Peyer's patch (tissue), 4 donors: ENCODE data around the gene COL8A1. TPM values are rescaled to one million over a fixed set of nuclear protein-coding genes. Genes with fewer than 3 reads are reported as not detected.

ENCODE experiments used
- DNase-seq, 3 donors: peaks; one replicate each; pipeline ENCODE4 v3.0.0-alpha.2; 2017 to 2019
- H3K27ac ChIP-seq, 4 donors: fragments of 200-600 bp; sonication (generic); one replicate each; pipeline ENCODE4 v1.5.1; 2016 to 2019
- H3K27me3 ChIP-seq, 2 donors: fragments of 200-600 bp; sonication (generic); one replicate each; pipeline ENCODE4 v1.5.1; 2019
- H3K36me3 ChIP-seq, 3 donors: fragments of 200-600 bp; sonication (generic); one replicate each; pipeline ENCODE4 v1.5.1; 2016 to 2019
- H3K4me1 ChIP-seq, 4 donors: fragments of 200-600 bp; sonication (generic); one replicate each; pipeline ENCODE4 v1.5.1; 2016 to 2019
- H3K4me3 ChIP-seq, 4 donors: fragments of 200-600 bp; sonication (generic); 1 replicate in 3 of 4; 2 replicates in 1 of 4; pipeline ENCODE4 v1.5.1; 2016 to 2019; ENCODE audit warnings: mild to moderate bottlenecking in 1 of 4
- H3K9me3 ChIP-seq, 4 donors: fragments of 200-600 bp; sonication (generic); one replicate each; pipeline ENCODE4 v1.5.1; 2016 to 2019; ENCODE audit warnings: mild to moderate bottlenecking in 1 of 4
- CTCF ChIP-seq, 6 experiments: fragments of 450-650 bp in 4 of 6; fragments of 200-600 bp in 2 of 6; sonication (generic) in 1 of 6; IDR thresholded peaks; one replicate each; pipeline ENCODE4 v1.5.1; 2017 to 2019; ENCODE audit warnings: antibody characterized with exemption in 6 of 6, mild to moderate bottlenecking in 3 of 6, moderate library complexity in 1 of 6
- POLR2A ChIP-seq, 2 donors: fragments of 450-650 bp; IDR thresholded peaks; one replicate each; pipeline ENCODE4 v1.5.1; 2017; ENCODE audit warnings: antibody characterized with exemption in 2 of 2, mild to moderate bottlenecking in 2 of 2, moderate library complexity in 2 of 2
- total RNA-seq, 4 donors: library from RNA; depleted of rRNA; stranded (reverse); fragments of >200 nt; gene quantifications; one replicate each; pipeline ENCODE4 v1.1.0, GENCODE V29; 2016

The COL8A1 gene
- total RNA-seq, 4 donors from 2014 or later, result 2.3 to 5.3 (median 3.3) TPM; not detected in 1

DNA sequence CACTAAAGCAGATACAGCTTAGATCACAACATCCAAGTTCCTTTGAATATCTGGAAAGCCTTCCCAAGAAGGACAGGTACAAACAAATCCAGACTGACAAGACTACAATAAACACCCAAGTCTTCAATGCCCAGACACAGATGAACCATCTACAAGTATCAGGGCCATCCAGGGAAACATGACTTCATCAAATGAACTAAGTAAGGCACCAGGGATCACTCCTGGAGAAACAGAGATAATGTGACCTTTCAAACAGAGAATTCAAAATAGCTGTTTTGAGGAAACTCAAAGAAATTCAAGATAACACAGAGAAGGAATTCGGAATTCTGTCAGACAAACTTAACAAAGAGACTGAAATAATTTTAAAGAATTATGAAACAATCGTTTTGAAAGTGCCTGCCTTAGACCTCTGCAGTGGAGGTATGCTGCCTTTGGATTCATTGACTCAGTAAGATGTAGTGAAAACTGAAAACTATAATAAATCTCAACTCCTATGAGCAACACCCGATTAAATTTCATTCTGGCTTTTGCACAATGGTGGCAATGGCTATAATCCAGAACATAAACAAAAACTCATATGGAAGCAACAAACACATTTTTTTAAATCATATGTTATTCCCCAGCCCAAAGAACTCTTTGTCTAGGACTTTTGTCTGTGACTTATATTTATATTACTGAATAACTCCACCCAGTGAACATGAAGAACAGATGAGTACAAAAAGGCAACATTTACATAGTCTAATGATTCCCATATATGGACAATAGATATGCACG is 12.6 kb upstream of the COL8A1 start:
- Histone ChIP-seq H3K27me3 (no peaks in the 10 kb centered on the region), H3K9me3 (no peaks in the 10 kb centered on the region), H3K4me1 (no peaks in the 10 kb centered on the region), H3K4me3 (no peak overlapping the region), H3K27ac (no peak overlapping the region), H3K36me3 (no peaks in the 10 kb centered on the region)
- no peak for TF ChIP-seq POLR2A (IDR thresholded peaks at IDR 0.05)
- no peak for TF ChIP-seq CTCF (IDR thresholded peaks at IDR 0.05)
- DNase-seq, result no peak

DNA sequence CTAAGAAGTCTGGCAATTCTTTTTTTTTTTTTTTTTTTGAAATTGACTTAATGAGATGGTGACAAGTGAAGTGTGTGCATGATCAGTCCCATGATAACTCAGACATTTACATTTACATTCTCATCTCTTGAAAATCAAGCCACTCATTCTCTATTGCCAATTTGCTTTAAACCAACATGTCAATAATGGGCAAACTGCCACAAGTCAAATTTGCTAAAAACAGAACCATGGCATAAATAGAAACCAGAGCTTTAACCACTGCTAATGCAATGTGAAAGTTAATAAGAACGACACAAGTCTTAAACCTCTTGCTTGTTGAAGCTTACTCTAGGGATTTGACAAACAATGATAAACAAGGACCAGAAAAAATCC is 12.0 kb upstream of the COL8A1 start:
- no peaks in the 10 kb centered on the region for H3K36me3 ChIP-seq
- no peaks in the 10 kb centered on the region for H3K9me3 ChIP-seq
- DNase-seq, result no peak
- no peak overlapping the region for H3K27ac ChIP-seq
- no peak overlapping the region for H3K4me3 ChIP-seq
- no peaks in the 10 kb centered on the region for H3K4me1 ChIP-seq
- TF ChIP-seq CTCF (IDR thresholded peaks at IDR 0.05) (no peak), POLR2A (IDR thresholded peaks at IDR 0.05) (no peak)
- no peaks in the 10 kb centered on the region for H3K27me3 ChIP-seq

GRCh38 chr3:99627062-99627826 is 11.2 kb upstream of the COL8A1 start:
- no peaks in the 10 kb centered on the region for H3K36me3 ChIP-seq
- no peaks in the 10 kb centered on the region for H3K9me3 ChIP-seq
- TF ChIP-seq POLR2A (IDR thresholded peaks at IDR 0.05), result no peak
- TF ChIP-seq CTCF (IDR thresholded peaks at IDR 0.05), result no peak
- no peaks in the 10 kb centered on the region for H3K27me3 ChIP-seq
- no peak overlapping the region for H3K4me3 ChIP-seq
- no peak for DNase-seq
- H3K4me1 ChIP-seq, result no peaks in the 10 kb centered on the region
- no peak overlapping the region for H3K27ac ChIP-seq

- H3K9me3 ChIP-seq, result no peaks in the 10 kb centered on the region
- no peak for TF ChIP-seq CTCF (IDR thresholded peaks at IDR 0.05)
- TF ChIP-seq POLR2A (IDR thresholded peaks at IDR 0.05), result no peak
- H3K4me1 ChIP-seq, result no peaks in the 10 kb centered on the region
- no peaks in the 10 kb centered on the region for H3K36me3 ChIP-seq
- no peak for DNase-seq
- no peak overlapping the region for H3K4me3 ChIP-seq
- no peaks in the 10 kb centered on the region for H3K27me3 ChIP-seq
- no peak overlapping the region for H3K27ac ChIP-seq
Measured at GRCh38 chr3:99630815-99631214, 7.6 kb upstream of the COL8A1 start.

GRCh38 chr3:99633887-99634558 is 4.4 kb upstream of the COL8A1 start:
- Histone ChIP-seq H3K36me3 (no peaks in the 10 kb centered on the region), H3K9me3 (no peaks in the 10 kb centered on the region), H3K4me1 (peaks cover 0 to 7% (median 0%) of the 10 kb centered on the region in 4 donors), H3K27me3 (peaks cover 0 to 7% of the 10 kb centered on the region in 2 donors), H3K4me3 (no peak overlapping the region), H3K27ac (no peak overlapping the region)
- no peak for DNase-seq
- TF ChIP-seq POLR2A (IDR thresholded peaks at IDR 0.05) (no peak), CTCF (IDR thresholded peaks at IDR 0.05) (no peak)
